HG03159 (cell line): ENCODE results near the gene C16orf78.

Experiments used
- ATAC-seq: cut with Tn5 transposase; IDR thresholded peaks from one replicate; pipeline ENCODE4 v1.9.1; 2021; ENCODE audit warnings: mild to moderate bottlenecking, moderate library complexity; ENCODE audit not compliant: unreplicated experiment

Gene C16orf78

GRCh38 chr16:49428808-49429207 is 55.2 kb downstream of the C16orf78 start:
- no peak for ATAC-seq

GRCh38 chr16:49431040-49431439 is 57.4 kb downstream of the C16orf78 start:
- ATAC-seq, result no peak

- no peak for ATAC-seq
Measured at GRCh38 chr16:49431591-49432290, 58.1 kb downstream of the C16orf78 start.

- ATAC-seq, result no peak
Measured at GRCh38 chr16:49434733-49435132, 61.1 kb downstream of the C16orf78 start.

GRCh38 chr16:49436181-49436580 is 62.6 kb downstream of the C16orf78 start:
- no peak for ATAC-seq

GRCh38 chr16:49437344-49437743 is 63.7 kb downstream of the C16orf78 start:
- ATAC-seq, result no peak

- ATAC-seq, result no peak
Measured at GRCh38 chr16:49439050-49439449, 65.4 kb downstream of the C16orf78 start.

- no peak for ATAC-seq
Measured at GRCh38 chr16:49439676-49440075, 66.1 kb downstream of the C16orf78 start.

GRCh38 chr16:49440156-49441065 is 66.8 kb downstream of the C16orf78 start:
- no peak for ATAC-seq

- peak; percentile 97 for ATAC-seq
Measured at GRCh38 chr16:49441366-49441780, 67.8 kb downstream of the C16orf78 start.

- no peak for ATAC-seq
Measured at GRCh38 chr16:49442805-49443204, 69.2 kb downstream of the C16orf78 start.

GRCh38 chr16:49443576-49443975 is 70.0 kb downstream of the C16orf78 start:
- ATAC-seq, result no peak

GRCh38 chr16:49446805-49447204 is 73.2 kb downstream of the C16orf78 start:
- ATAC-seq, result no peak
